ENCODE results near the gene UNKL.

The UNKL gene

DNA sequence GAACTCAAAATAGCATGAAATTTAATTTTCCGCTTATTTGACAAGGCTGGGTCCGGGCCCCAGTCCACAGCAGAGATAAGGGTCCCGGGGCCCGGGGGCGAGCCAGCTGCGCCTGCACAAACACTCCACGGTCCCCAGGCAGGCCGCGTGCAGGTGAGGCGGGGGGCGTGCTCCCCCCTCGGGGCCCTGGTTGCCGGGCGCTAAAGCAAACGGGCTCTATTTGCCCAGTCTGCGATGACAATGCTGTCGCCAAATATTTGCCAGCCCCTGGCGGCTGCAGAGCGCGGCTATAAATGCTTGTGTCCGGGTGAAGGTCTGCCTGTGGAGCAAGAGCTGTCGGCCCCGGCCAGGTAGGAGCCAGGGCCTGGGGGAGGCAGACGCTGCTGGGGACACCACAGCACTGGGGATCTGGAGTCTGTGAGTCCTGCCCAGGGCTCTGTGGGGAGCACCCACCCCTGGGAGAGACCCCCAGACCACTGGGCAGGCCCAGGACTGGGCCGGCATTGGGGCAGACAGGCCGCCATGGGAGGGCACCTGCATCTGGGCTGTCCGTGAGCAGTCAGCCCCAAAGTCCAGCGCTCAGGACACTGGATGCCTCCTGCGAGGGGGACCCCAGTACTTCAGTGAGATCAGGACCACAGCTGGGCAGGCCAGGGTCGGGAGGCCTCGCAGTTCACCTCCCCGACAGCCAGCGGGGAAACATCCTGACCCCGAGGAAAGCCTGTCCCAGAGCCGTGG lies 16.4 kb upstream of the UNKL start, which contains the start of gene PERCC1:
Gene PERCC1, plus strand, starts transcription at position 320 of the 738 bp plus-strand sequence. CDS start 1,516 bp downstream, outside the sequence.
- no peaks in the 10 kb centered on the region for H3K36me3 ChIP-seq (ENCODE audit: control insufficient read depth, insufficient read depth, low read length)
- H3K4me3 ChIP-seq (replicated peaks; ENCODE audit: low read depth, low read length), result no peak within 1 kb of the TSS
- no peak for DNase-seq (ENCODE audit: extremely low read depth, insufficient read length)
- TF ChIP-seq, protein P1, sequence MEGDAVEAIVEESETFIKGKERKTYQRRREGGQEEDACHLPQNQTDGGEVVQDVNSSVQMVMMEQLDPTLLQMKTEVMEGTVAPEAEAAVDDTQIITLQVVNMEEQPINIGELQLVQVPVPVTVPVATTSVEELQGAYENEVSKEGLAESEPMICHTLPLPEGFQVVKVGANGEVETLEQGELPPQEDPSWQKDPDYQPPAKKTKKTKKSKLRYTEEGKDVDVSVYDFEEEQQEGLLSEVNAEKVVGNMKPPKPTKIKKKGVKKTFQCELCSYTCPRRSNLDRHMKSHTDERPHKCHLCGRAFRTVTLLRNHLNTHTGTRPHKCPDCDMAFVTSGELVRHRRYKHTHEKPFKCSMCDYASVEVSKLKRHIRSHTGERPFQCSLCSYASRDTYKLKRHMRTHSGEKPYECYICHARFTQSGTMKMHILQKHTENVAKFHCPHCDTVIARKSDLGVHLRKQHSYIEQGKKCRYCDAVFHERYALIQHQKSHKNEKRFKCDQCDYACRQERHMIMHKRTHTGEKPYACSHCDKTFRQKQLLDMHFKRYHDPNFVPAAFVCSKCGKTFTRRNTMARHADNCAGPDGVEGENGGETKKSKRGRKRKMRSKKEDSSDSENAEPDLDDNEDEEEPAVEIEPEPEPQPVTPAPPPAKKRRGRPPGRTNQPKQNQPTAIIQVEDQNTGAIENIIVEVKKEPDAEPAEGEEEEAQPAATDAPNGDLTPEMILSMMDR (IDR thresholded peaks at IDR 0.05; ENCODE audit: insufficient read depth, low read length, poor library complexity, severe bottlenecking), result no peak
- no peaks in the 10 kb centered on the region; the same call in 1 of the 2 replicates for H3K27me3 ChIP-seq (replicated peaks; ENCODE audit: control insufficient read depth, insufficient read depth, low read length)

DNA sequence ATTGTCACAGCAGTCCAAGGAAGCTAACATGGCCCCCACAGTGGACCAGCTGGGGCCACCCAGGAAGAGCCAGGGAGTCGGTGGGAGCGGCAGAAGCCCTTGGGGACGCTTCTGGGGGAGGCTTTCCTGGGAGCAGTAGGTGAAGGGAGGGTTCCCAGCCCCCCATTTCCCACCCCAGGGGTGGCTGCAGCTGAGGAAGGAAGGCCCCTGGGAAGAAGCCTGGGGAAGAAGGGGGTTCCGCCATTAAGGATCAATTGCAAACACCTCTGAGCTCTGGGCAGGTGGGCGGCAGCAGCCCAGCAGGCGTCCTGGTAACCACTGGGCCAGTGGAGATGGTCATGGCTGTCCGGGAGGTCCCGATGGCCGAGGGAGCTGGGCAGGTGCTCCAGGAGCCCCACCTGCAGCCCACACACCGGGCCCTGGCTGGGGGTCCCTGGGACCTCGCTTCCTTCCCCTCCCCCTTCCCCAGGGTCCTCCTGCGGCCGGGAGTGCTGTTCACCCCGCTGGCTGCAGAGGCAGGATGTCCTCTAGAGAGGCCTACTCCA lies 15.8 kb upstream of the UNKL start:
- Histone ChIP-seq H3K27me3 (replicated peaks; ENCODE audit: control insufficient read depth, insufficient read depth, low read length) (no peaks in the 10 kb centered on the region; the same call in 1 of the 2 replicates), H3K36me3 (ENCODE audit: control insufficient read depth, insufficient read depth, low read length) (no peaks in the 10 kb centered on the region), H3K4me3 (replicated peaks; ENCODE audit: low read depth, low read length) (no peak overlapping the region)
- no peak for DNase-seq (ENCODE audit: extremely low read depth, insufficient read length)
- TF ChIP-seq, protein P1 (IDR thresholded peaks at IDR 0.05; ENCODE audit: insufficient read depth, low read length, poor library complexity, severe bottlenecking), result no peak

DNA sequence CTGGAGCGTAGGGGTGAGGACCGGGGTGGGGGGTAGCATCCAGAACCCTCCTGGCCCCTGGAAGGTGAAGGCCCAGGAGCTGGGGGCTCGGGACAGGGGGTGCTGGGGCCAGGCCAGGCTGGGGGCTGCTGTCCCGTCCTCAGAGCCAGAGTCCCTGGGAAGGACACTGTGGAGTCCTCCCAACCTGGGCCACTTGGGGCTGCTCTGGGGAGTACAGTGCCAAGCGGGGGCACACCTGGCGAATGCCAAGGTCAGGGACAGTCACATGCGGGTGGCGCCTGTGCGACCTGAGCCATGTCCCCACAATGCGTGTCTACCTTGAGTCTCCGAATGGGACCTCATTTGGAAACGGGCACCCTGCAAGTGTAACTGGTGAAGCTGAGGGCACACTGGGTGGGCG lies 15.1 kb upstream of the UNKL start:
- Histone ChIP-seq H3K36me3 (ENCODE audit: control insufficient read depth, insufficient read depth, low read length) (no peaks in the 10 kb centered on the region), H3K4me3 (replicated peaks; ENCODE audit: low read depth, low read length) (no peak overlapping the region), H3K27me3 (replicated peaks; ENCODE audit: control insufficient read depth, insufficient read depth, low read length) (no peaks in the 10 kb centered on the region; the same call in 1 of the 2 replicates)
- TF ChIP-seq, protein P1 (IDR thresholded peaks at IDR 0.05; ENCODE audit: insufficient read depth, low read length, poor library complexity, severe bottlenecking), result no peak
- no peak for DNase-seq (ENCODE audit: extremely low read depth, insufficient read length)

DNA sequence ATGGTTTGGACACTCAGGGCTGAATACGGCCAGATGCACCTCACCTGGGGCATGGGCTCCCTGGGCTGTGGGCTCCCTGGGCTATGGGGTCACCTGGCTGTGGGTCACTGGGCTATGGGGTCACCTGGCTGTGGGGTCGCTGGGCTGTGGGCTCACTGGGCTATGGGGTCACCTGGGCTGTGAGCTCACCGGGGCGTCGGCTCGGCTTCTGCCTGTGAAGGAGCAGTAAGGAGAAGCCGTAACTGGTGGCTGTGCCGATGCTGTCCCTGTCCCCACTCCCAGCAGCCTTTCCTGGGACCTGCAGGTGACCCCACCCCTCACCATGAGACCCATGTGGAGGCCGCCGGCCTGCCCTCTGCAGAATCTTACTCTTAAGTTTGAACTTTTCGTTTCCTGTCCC lies 14.5 kb upstream of the UNKL start:
- TF ChIP-seq, protein P1 (IDR thresholded peaks at IDR 0.05; ENCODE audit: insufficient read depth, low read length, poor library complexity, severe bottlenecking), result no peak
- Histone ChIP-seq H3K4me3 (replicated peaks; ENCODE audit: low read depth, low read length) (no peak overlapping the region), H3K36me3 (ENCODE audit: control insufficient read depth, insufficient read depth, low read length) (no peaks in the 10 kb centered on the region), H3K27me3 (replicated peaks; ENCODE audit: control insufficient read depth, insufficient read depth, low read length) (no peaks in the 10 kb centered on the region; the same call in 1 of the 2 replicates)
- no peak for DNase-seq (ENCODE audit: extremely low read depth, insufficient read length)

DNA sequence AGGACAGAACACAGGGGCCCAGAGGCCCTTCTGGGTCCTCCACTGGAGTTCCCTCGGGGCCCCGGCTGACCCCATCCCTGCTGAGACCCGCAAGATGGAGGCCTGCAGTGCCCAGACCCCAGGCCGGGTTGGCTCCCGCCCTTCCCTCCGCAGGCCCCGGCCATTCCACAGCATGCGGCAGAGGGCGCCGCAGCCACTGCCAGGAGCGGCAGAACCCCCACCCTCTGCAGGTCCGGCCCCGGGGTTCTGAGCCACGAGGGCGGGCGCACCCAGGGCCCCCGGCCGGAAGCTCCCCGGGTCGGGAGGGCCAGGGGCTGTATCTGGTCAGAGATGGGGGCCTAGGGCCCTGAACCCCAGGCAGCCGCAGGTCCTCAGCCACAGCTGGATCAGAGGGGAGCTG lies 14.0 kb upstream of the UNKL start:
- Histone ChIP-seq H3K36me3 (ENCODE audit: control insufficient read depth, insufficient read depth, low read length) (no peaks in the 10 kb centered on the region), H3K4me3 (replicated peaks; ENCODE audit: low read depth, low read length) (no peak overlapping the region), H3K27me3 (replicated peaks; ENCODE audit: control insufficient read depth, insufficient read depth, low read length) (no peaks in the 10 kb centered on the region; the same call in 1 of the 2 replicates)
- TF ChIP-seq, protein P1 (IDR thresholded peaks at IDR 0.05; ENCODE audit: insufficient read depth, low read length, poor library complexity, severe bottlenecking), result peak; percentile 3
- peak; percentile 50 for DNase-seq (ENCODE audit: extremely low read depth, insufficient read length)

All from GM06990 (cell line).